NT2/D1 (cell line): Measurements from ENCODE around the gene AIMP1.
"Not testable (repeated sequence)": the region's sequence is repeated elsewhere in the genome, so short reads cannot be mapped to it uniquely, and the experiment has no call there.

Experiments used
- DNase-seq: peaks from one replicate; pipeline ENCODE4 v3.0.0-alpha.2; 2011; ENCODE audit warnings: low read depth, low spot score
- H3K27me3 ChIP-seq: 2 replicates; pipeline ENCODE4 v1.6.0; 2011; ENCODE audit warnings: mild to moderate bottlenecking; ENCODE audit not compliant: insufficient read length, insufficient read depth
- H3K36me3 ChIP-seq: 2 replicates; pipeline ENCODE4 v1.6.1; 2011; ENCODE audit warnings: mild to moderate bottlenecking, low read length, mixed read lengths; ENCODE audit not compliant: insufficient read depth, insufficient read length
- H3K4me1 ChIP-seq: 2 replicates; pipeline ENCODE4 v1.5.1; 2011; ENCODE audit not compliant: insufficient read depth, insufficient read length
- H3K4me3 ChIP-seq: 2 replicates; pipeline ENCODE4 v1.5.1; 2011; ENCODE audit warnings: low read depth; ENCODE audit not compliant: insufficient read length
- H3K9ac ChIP-seq: 2 replicates; pipeline ENCODE4 v1.6.0; 2011; ENCODE audit warnings: low read depth; ENCODE audit not compliant: insufficient read length
- H3K9me3 ChIP-seq: 2 replicates; pipeline ENCODE4 v1.5.1; 2011; ENCODE audit warnings: mild to moderate bottlenecking, low read length; ENCODE audit not compliant: insufficient read depth
- SUZ12 ChIP-seq: IDR thresholded peaks from 2 replicates; pipeline ENCODE4 v1.6.1; 2011; ENCODE audit not compliant: insufficient read length, insufficient read depth; ENCODE audit errors: extremely low read depth
- YY1 ChIP-seq: IDR thresholded peaks from 2 replicates; pipeline ENCODE4 v1.6.1; 2011; ENCODE audit not compliant: insufficient read length, insufficient read depth
- ZNF274 ChIP-seq: IDR thresholded peaks from 2 replicates; pipeline ENCODE4 v1.6.1; 2011; ENCODE audit warnings: mild to moderate bottlenecking, low read depth, low read length

The AIMP1 gene

GRCh38 chr4:106312997-106313522 is 3.3 kb upstream of the AIMP1 start:
- no peak for DNase-seq
- no peak overlapping the region for H3K4me3 ChIP-seq
- H3K27me3 ChIP-seq: no peaks in the 10 kb centered on the region
- H3K36me3 ChIP-seq: peaks cover 7% of the 10 kb centered on the region
- TF ChIP-seq ZNF274 (no peak), YY1 (no peak), SUZ12 (no peak)
- no peak overlapping the region for H3K9ac ChIP-seq
- H3K4me1 ChIP-seq: no peaks in the 10 kb centered on the region
- no peaks in the 10 kb centered on the region for H3K9me3 ChIP-seq

- H3K36me3 ChIP-seq: no peaks in the 10 kb centered on the region
- no peak for DNase-seq
- H3K4me3 ChIP-seq: peak overlapping the region; percentile 87
- peaks cover 15% of the 10 kb centered on the region for H3K9me3 ChIP-seq
- TF ChIP-seq ZNF274 (no peak), YY1 (no peak), SUZ12 (no peak)
- H3K9ac ChIP-seq: peak overlapping the region; percentile 56
- no peaks in the 10 kb centered on the region for H3K4me1 ChIP-seq
- H3K27me3 ChIP-seq: no peaks in the 10 kb centered on the region
These were observed 1.4 kb upstream of the AIMP1 start for GRCh38 chr4:106314960-106315359.

GRCh38 chr4:106315476-106315967 is 828 bp upstream of the AIMP1 start:
- H3K4me1 ChIP-seq: no peaks in the 10 kb centered on the region
- TF ChIP-seq YY1 (no peak), ZNF274 (no peak), SUZ12 (no peak)
- no peaks in the 10 kb centered on the region for H3K27me3 ChIP-seq
- DNase-seq: no peak
- H3K36me3 ChIP-seq: peaks cover under 1% of the 10 kb centered on the region
- peak overlapping the region; percentile 87 for H3K9ac ChIP-seq
- H3K4me3 ChIP-seq: peak overlapping the region; percentile 87
- peaks cover 20% of the 10 kb centered on the region for H3K9me3 ChIP-seq

GRCh38 chr4:106316773-106317409 is 541 bp downstream of the AIMP1 start:
- Histone ChIP-seq H3K27me3 (no peaks in the 10 kb centered on the region), H3K4me1 (no peaks in the 10 kb centered on the region), H3K9me3 (peaks cover 23% of the 10 kb centered on the region), H3K36me3 (peaks cover 5% of the 10 kb centered on the region), H3K9ac (peak overlapping the region; percentile 87), H3K4me3 (peak overlapping the region; percentile 87)
- DNase-seq: no peak
- no peak for TF ChIP-seq SUZ12
- TF ChIP-seq YY1: no peak
- no peak for TF ChIP-seq ZNF274

- Histone ChIP-seq H3K9me3 (peaks cover 23% of the 10 kb centered on the region), H3K9ac (no peak overlapping the region), H3K27me3 (no peaks in the 10 kb centered on the region), H3K36me3 (peaks cover 5% of the 10 kb centered on the region), H3K4me3 (no peak overlapping the region), H3K4me1 (no peaks in the 10 kb centered on the region)
- no peak for DNase-seq
- TF ChIP-seq ZNF274 (no peak), YY1 (no peak), SUZ12 (no peak)
These were observed 1.5 kb downstream of the AIMP1 start for GRCh38 chr4:106317815-106318214.

GRCh38 chr4:106318511-106318910 is 2.2 kb downstream of the AIMP1 start:
- Histone ChIP-seq H3K4me1 (no peaks in the 10 kb centered on the region), H3K36me3 (peaks cover 5% of the 10 kb centered on the region), H3K9me3 (peaks cover 23% of the 10 kb centered on the region), H3K27me3 (no peaks in the 10 kb centered on the region), H3K4me3 (no peak overlapping the region), H3K9ac (no peak overlapping the region)
- TF ChIP-seq SUZ12 (no peak), YY1 (no peak), ZNF274 (no peak)
- no peak for DNase-seq

- Histone ChIP-seq H3K9ac (no peak overlapping the region), H3K4me3 (no peak overlapping the region), H3K27me3 (no peaks in the 10 kb centered on the region), H3K36me3 (peaks cover 5% of the 10 kb centered on the region), H3K4me1 (no peaks in the 10 kb centered on the region), H3K9me3 (peaks cover 23% of the 10 kb centered on the region)
- DNase-seq: no peak
- no peak for TF ChIP-seq YY1
- TF ChIP-seq ZNF274: no peak
- no peak for TF ChIP-seq SUZ12
These were observed 3.9 kb downstream of the AIMP1 start for GRCh38 chr4:106320235-106320634.

GRCh38 chr4:106321168-106321567 is 4.8 kb downstream of the AIMP1 start:
- not testable (repeated sequence) for DNase-seq, H3K36me3 ChIP-seq, H3K9ac ChIP-seq, H3K27me3 ChIP-seq, H3K4me3 ChIP-seq, H3K4me1 ChIP-seq
- H3K9me3 ChIP-seq: peaks cover 23% of the 10 kb centered on the region

GRCh38 chr4:106321814-106322213 is 5.5 kb downstream of the AIMP1 start:
- DNase-seq, H3K4me1 ChIP-seq, H3K9ac ChIP-seq, H3K4me3 ChIP-seq, H3K27me3 ChIP-seq: not testable (repeated sequence)
- Histone ChIP-seq H3K9me3 (peaks cover 23% of the 10 kb centered on the region), H3K36me3 (peaks cover 12% of the 10 kb centered on the region)
